IPS DF 6.9 (cell line): ENCODE measurements around the gene ROBO1.

Experiments
- DNase-seq: peaks from one replicate; pipeline ENCODE4 v3.0.0-alpha.2; 2013; ENCODE audit warnings: low read depth, low spot score
- H3K27ac ChIP-seq: one replicate; pipeline ENCODE4 v1.5.1; 2013; ENCODE audit warnings: low read length, control low read depth
- H3K27me3 ChIP-seq: 2 replicates; pipeline ENCODE4 v1.6.1; 2013; ENCODE audit warnings: mild to moderate bottlenecking, low read length; ENCODE audit not compliant: control insufficient read depth, insufficient read depth
- H3K36me3 ChIP-seq: 2 replicates; pipeline ENCODE4 v1.6.1; 2013; ENCODE audit warnings: low read length; ENCODE audit not compliant: control insufficient read depth, insufficient read depth
- H3K4me1 ChIP-seq: 2 replicates; pipeline ENCODE4 v1.6.1; 2013; ENCODE audit warnings: low read length; ENCODE audit not compliant: control insufficient read depth, insufficient read depth
- H3K4me3 ChIP-seq: 2 replicates; pipeline ENCODE4 v1.5.1; 2013; ENCODE audit warnings: mild to moderate bottlenecking, low read length
- H3K9me3 ChIP-seq: 2 replicates; pipeline ENCODE4 v1.6.1; 2013; ENCODE audit warnings: low read length, inconsistent platforms; ENCODE audit not compliant: control insufficient read depth, insufficient read depth
- WGBS: extraction: QIAGEN DNeasy Blood & Tissue Kit; methylation state at CpG from one replicate; pipeline ENCODE4 v1.1.7; 2013; ENCODE audit warnings: mixed read lengths, missing lambda C conversion rate; ENCODE audit not compliant: insufficient read length, insufficient coverage; 5-methylcytosine and 5-hydroxymethylcytosine counted together

ROBO1 gene

DNA sequence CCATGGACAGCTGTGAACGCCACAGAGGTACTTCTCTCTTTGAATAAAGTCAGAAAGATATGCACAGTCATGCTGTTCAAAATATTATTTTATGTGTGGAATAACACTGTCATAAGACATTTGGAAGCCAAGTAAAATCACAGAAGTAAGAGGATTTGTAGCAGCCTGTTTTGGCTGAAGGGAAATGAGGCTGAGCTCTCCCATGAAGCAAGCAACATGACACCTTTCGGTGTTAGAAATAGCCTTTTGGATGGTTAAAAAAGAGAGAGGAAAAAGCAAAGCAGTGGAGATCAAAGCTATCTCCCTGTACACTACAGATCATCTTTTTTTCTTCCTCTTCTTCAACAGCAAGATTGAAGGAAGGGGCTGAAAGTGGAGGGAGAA, 755.3 kb downstream of the ROBO1 start:
- no CpG with 5 or more reads among the region's 2 CpGs for WGBS
- Histone ChIP-seq H3K27me3 (no peaks in the 10 kb centered on the region), H3K36me3 (no peaks in the 10 kb centered on the region), H3K4me3 (no peak overlapping the region), H3K27ac (no peak overlapping the region), H3K9me3 (no peaks in the 10 kb centered on the region), H3K4me1 (peaks cover 5% of the 10 kb centered on the region; the same call in 1 of the 2 replicates)
- DNase-seq = no peak

- WGBS = no CpG with 5 or more reads among the region's 5 CpGs
- DNase-seq = no peak
- H3K27me3 ChIP-seq = no peaks in the 10 kb centered on the region
- no peak overlapping the region for H3K27ac ChIP-seq
- H3K9me3 ChIP-seq = no peaks in the 10 kb centered on the region
- no peaks in the 10 kb centered on the region for H3K36me3 ChIP-seq
- H3K4me3 ChIP-seq = no peak overlapping the region
- H3K4me1 ChIP-seq = peaks cover 5% of the 10 kb centered on the region; the same call in 1 of the 2 replicates
Observed at GRCh38 chr3:79011821-79012529, 755.8 kb downstream of the ROBO1 start.

- Histone ChIP-seq H3K27me3 (no peaks in the 10 kb centered on the region), H3K27ac (no peak overlapping the region), H3K4me1 (peaks cover 5% of the 10 kb centered on the region; the same call in 1 of the 2 replicates), H3K4me3 (no peak overlapping the region), H3K9me3 (no peaks in the 10 kb centered on the region), H3K36me3 (no peaks in the 10 kb centered on the region)
- DNase-seq = no peak
Observed at GRCh38 chr3:79009861-79010260, 757.9 kb downstream of the ROBO1 start.

DNA sequence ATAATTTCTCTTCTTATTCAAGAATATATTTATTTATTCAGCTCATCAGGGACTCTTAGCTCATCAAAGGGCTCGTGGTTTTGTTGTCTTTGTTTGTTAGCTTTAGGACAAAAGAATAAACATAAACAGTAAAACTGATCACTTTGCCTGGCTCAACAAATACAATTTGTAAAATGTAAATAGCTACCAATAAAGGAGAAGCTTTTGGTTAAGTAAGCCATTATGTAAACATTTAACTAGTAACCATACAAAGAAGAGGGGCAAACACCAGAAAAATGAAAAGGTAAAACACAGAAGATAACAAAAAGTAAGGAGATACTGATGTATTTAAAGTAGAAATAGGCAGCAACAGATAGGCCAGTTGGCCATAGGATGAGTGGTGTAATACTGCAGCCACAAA, 761.7 kb downstream of the ROBO1 start:
- no peak overlapping the region for H3K27ac ChIP-seq
- no peak for DNase-seq
- H3K4me3 ChIP-seq = no peak overlapping the region
- H3K36me3 ChIP-seq = no peaks in the 10 kb centered on the region
- H3K4me1 ChIP-seq = 0 out of 2 replicates have a peak, but pooled peaks cover 1% of the 10 kb centered on the region
- no CpG with 5 or more reads among the region's 1 CpG for WGBS
- no peaks in the 10 kb centered on the region for H3K9me3 ChIP-seq
- no peaks in the 10 kb centered on the region for H3K27me3 ChIP-seq

DNA sequence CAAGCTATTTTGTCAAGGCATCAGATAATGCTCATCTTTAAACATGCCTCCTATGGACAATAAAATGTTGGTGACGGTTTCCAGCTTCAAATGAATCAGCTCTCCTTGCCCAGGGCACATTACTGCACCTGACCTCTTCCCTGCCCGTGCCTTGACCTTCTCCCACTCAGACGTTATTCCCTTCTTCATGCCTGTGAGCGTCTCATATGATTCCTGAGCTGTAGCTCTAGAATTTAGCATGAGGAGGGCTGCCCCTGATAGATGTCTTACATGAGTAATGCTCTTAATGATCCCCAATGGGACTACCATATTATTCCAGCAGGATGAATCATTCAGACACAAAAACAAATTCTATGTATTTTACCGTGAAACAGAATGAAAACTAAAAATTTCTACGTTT, 762.7 kb downstream of the ROBO1 start:
- H3K27me3 ChIP-seq = no peaks in the 10 kb centered on the region
- no peaks in the 10 kb centered on the region for H3K36me3 ChIP-seq
- H3K27ac ChIP-seq = no peak overlapping the region
- no peaks in the 10 kb centered on the region for H3K9me3 ChIP-seq
- no CpG with 5 or more reads among the region's 6 CpGs for WGBS
- H3K4me3 ChIP-seq = no peak overlapping the region
- DNase-seq = no peak
- H3K4me1 ChIP-seq = 0 out of 2 replicates have a peak, but pooled peaks cover 1% of the 10 kb centered on the region

- H3K4me1 ChIP-seq = 0 out of 2 replicates have a peak, but pooled peaks cover 1% of the 10 kb centered on the region
- no peaks in the 10 kb centered on the region for H3K27me3 ChIP-seq
- no CpG with 5 or more reads among the region's 1 CpG for whole genome bisulfite sequencing
- no peak for DNase-seq
- no peak overlapping the region for H3K27ac ChIP-seq
- H3K36me3 ChIP-seq = no peaks in the 10 kb centered on the region
- H3K9me3 ChIP-seq = no peaks in the 10 kb centered on the region
- H3K4me3 ChIP-seq = no peak overlapping the region
Observed at GRCh38 chr3:79003994-79004393, 763.8 kb downstream of the ROBO1 start.

GRCh38 chr3:79002465-79003372, 765.1 kb downstream of the ROBO1 start:
- 0 out of 2 replicates have a peak, but pooled peaks cover 1% of the 10 kb centered on the region for H3K4me1 ChIP-seq
- no peak for DNase-seq
- H3K4me3 ChIP-seq = no peak overlapping the region
- no peaks in the 10 kb centered on the region for H3K36me3 ChIP-seq
- no CpG with 5 or more reads among the region's 4 CpGs for WGBS
- H3K27ac ChIP-seq = no peak overlapping the region
- H3K9me3 ChIP-seq = no peaks in the 10 kb centered on the region
- no peaks in the 10 kb centered on the region for H3K27me3 ChIP-seq

- no peaks in the 10 kb centered on the region for H3K9me3 ChIP-seq
Observed at GRCh38 chr3:79001255-79001654, 766.5 kb downstream of the ROBO1 start.

GRCh38 chr3:78999139-78999538, 768.7 kb downstream of the ROBO1 start:
- no peaks in the 10 kb centered on the region for H3K27me3 ChIP-seq
- 100% methylated on average over 1 of the region's 2 CpGs for WGBS
- H3K4me3 ChIP-seq = no peak overlapping the region
- H3K36me3 ChIP-seq = no peaks in the 10 kb centered on the region
- H3K27ac ChIP-seq = no peak overlapping the region
- peaks cover 1% of the 10 kb centered on the region; the same call in 1 of the 2 replicates for H3K4me1 ChIP-seq
- DNase-seq = no peak
- no peaks in the 10 kb centered on the region for H3K9me3 ChIP-seq

More at GRCh38 chr3:79001255-79001654, 766.5 kb downstream of the ROBO1 start:
- Histone ChIP-seq H3K27me3 (no peaks in the 10 kb centered on the region), H3K36me3 (no peaks in the 10 kb centered on the region), H3K27ac (no peak overlapping the region), H3K4me1 (0 out of 2 replicates have a peak, but pooled peaks cover 1% of the 10 kb centered on the region), H3K4me3 (no peak overlapping the region)
- WGBS = no CpG with 5 or more reads among the region's 3 CpGs
- no peak for DNase-seq

DNA sequence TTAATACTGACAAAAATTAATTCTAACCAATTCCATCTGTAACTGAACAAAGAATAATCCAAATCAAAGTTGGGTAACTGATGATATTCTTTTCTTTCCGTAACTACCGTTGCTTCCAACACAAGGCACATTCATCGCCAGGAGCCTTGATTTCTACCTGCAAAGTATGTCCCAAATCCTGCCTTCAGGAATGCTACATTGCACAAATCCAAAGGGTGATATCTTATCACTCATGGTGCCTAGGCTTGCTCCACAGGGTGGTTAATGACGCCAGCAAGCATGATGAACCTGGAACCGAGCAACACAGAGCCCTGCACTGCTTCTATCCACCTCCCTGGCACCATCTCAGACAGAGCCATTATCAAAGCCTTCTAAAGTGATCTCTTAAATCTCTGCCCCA, 772.7 kb downstream of the ROBO1 start:
- H3K4me3 ChIP-seq = no peak overlapping the region
- H3K27ac ChIP-seq = no peak overlapping the region
- no peaks in the 10 kb centered on the region for H3K27me3 ChIP-seq
- H3K9me3 ChIP-seq = no peaks in the 10 kb centered on the region
- no peaks in the 10 kb centered on the region for H3K36me3 ChIP-seq
- no peak for DNase-seq
- H3K4me1 ChIP-seq = no peaks in the 10 kb centered on the region; the same call in 1 of the 2 replicates
- no CpG with 5 or more reads among the region's 5 CpGs for WGBS
